ENCODE results near the gene RPP21.

RPP21 gene

DNA sequence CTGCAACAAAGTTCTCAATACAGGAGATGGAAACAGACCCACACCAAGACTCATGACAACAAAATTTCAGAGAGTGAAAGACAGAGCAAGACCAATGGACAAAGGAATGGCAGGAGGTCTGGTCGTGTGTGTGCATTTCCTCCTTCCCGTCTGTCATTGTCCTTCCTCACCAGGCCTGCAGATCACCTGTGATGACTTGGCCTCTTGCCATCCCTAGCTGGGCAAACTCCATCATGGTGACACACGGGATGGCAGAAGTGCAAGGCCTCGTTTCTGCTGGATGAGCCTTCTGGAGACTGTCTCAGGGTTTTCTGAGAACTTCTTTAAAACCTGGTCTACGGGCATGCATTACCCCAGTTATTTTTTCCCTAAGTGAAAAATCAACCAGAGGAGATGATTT is 49.2 kb downstream of the RPP21 start:
- H3K36me3 ChIP-seq (ENCODE audit: insufficient read depth, low read length) = no peaks in the 10 kb centered on the region
- H3K4me1 ChIP-seq (ENCODE audit: insufficient read depth, low read length, severe bottlenecking) = no peaks in the 10 kb centered on the region
- H2AFZ ChIP-seq (ENCODE audit: low read length) = no peak overlapping the region
- H4K20me1 ChIP-seq (ENCODE audit: insufficient read depth, low read length) = no peaks in the 10 kb centered on the region
- no peak overlapping the region for H3K4me3 ChIP-seq (ENCODE audit: low read depth, low read length, poor library complexity, severe bottlenecking)
- H3K27ac ChIP-seq (ENCODE audit: low read depth, low read length, poor library complexity, severe bottlenecking) = no peak overlapping the region
- H3F3A ChIP-seq (ENCODE audit: insufficient read depth, low read length) = no peaks in the 10 kb centered on the region
- no peak overlapping the region for H3K4me2 ChIP-seq (ENCODE audit: low read length)
- H3K9me2 ChIP-seq (ENCODE audit: low read depth, low read length) = no peaks in the 10 kb centered on the region
- H3K9ac ChIP-seq (ENCODE audit: low read length) = no peak overlapping the region
- H3K79me2 ChIP-seq (ENCODE audit: insufficient read depth, low read length) = no peaks in the 10 kb centered on the region
- TF ChIP-seq EZH2 (IDR thresholded peaks at IDR 0.05; ENCODE audit: borderline replicate concordance, low read length) = no peak
- TF ChIP-seq, protein P1, sequence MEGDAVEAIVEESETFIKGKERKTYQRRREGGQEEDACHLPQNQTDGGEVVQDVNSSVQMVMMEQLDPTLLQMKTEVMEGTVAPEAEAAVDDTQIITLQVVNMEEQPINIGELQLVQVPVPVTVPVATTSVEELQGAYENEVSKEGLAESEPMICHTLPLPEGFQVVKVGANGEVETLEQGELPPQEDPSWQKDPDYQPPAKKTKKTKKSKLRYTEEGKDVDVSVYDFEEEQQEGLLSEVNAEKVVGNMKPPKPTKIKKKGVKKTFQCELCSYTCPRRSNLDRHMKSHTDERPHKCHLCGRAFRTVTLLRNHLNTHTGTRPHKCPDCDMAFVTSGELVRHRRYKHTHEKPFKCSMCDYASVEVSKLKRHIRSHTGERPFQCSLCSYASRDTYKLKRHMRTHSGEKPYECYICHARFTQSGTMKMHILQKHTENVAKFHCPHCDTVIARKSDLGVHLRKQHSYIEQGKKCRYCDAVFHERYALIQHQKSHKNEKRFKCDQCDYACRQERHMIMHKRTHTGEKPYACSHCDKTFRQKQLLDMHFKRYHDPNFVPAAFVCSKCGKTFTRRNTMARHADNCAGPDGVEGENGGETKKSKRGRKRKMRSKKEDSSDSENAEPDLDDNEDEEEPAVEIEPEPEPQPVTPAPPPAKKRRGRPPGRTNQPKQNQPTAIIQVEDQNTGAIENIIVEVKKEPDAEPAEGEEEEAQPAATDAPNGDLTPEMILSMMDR (IDR thresholded peaks at IDR 0.05; ENCODE audit: low read length) = no peak
- 0 out of 2 replicates have a peak, but pooled peaks cover 5% of the 10 kb centered on the region for H3K27me3 ChIP-seq (ENCODE audit: insufficient read depth, low read length)
- H3K9me3 ChIP-seq (ENCODE audit: low read length) = no peaks in the 10 kb centered on the region
